Hepatocyte (in vitro differentiated cells): Measurements from ENCODE around the gene EFNB1.

Experiments used
- CTCF ChIP-seq: fragments of 200-600 bp; sonication (generic); IDR thresholded peaks from 2 replicates; pipeline ENCODE4 v1.5.1; 2016; ENCODE audit warnings: antibody characterized with exemption, mild to moderate bottlenecking; ENCODE audit not compliant: poor library complexity
- EZH2 ChIP-seq: fragments of 200-600 bp; sonication (generic); IDR thresholded peaks from 2 replicates; pipeline ENCODE4 v1.6.1; 2016; ENCODE audit warnings: antibody characterized with exemption, mild to moderate bottlenecking, borderline replicate concordance

GRCh38 chrX:68881911-68882310 lies 53.1 kb downstream of the EFNB1 start:
- no peak for TF ChIP-seq CTCF
- no peak for TF ChIP-seq EZH2
